HepG2 (cell line): ENCODE results near the gene LCP2. TPM values are rescaled to one million over a fixed set of nuclear protein-coding genes. Genes with fewer than 3 reads are reported as not detected.

ENCODE experiments used
- ATAC-seq: fragments of 200-7000 bp; cut with Tn5 transposase; 3 replicates; pipeline ENCODE4 v1.9.1; 2020; ENCODE audit warnings: mild to moderate bottlenecking, moderate library complexity
- BruUV-seq: library from RNA; stranded (reverse); fragments of 400-500 nt; replicated peaks from 2 replicates; lab custom pipeline; 2021; lab: Mats Ljungman, UMichigan
- CTCF ChIA-PET: fragments of 300-600 bp; formaldehyde crosslinking; extraction: SDS; loops from one replicate; lab custom pipeline; 2021; ENCODE audit warnings: low total read pairs, inconsistent platforms, low intra/inter-chr PET ratio; lab: Yijun Ruan, JAX
- POLR2A ChIA-PET: fragments of 350-600 bp; sonication (Branson Sonifier 250); formaldehyde crosslinking; loops from one replicate; lab custom pipeline; 2020; ENCODE audit warnings: antibody characterized with exemption, inconsistent platforms; lab: Yijun Ruan, JAX
- DNase-seq: peaks from one replicate; pipeline ENCODE4 v3.0.0-alpha.2; 2015; ENCODE audit warnings: low spot score
- FAIRE-seq: peaks from 3 replicates; lab custom pipeline; 2011; peaks lifted over from hg19 to GRCh38; lab: Jason Lieb, UNC
- H2AFZ ChIP-seq: one replicate; pipeline ENCODE4 v1.6.1; 2011; ENCODE audit warnings: low read length, inconsistent platforms
- H3K27ac ChIP-seq: fragments of 300-600 bp; 3 replicates; pipeline ENCODE4 v1.8.0; 2011; ENCODE audit warnings: mixed run types, mild to moderate bottlenecking, mixed read lengths, low read length, inconsistent platforms; ENCODE audit not compliant: insufficient read depth; ENCODE audit errors: extremely low read length
- H3K27me3 ChIP-seq, 2 experiments: fragments of 200-600 bp in 1 of 2; 2 replicates in 1 of 2; 3 replicates in 1 of 2; pipeline versions ENCODE4 v1.6.0 to v1.8.0; 2011; ENCODE audit warnings: low read length in 2 of 2, mild to moderate bottlenecking in 2 of 2, moderate library complexity in 2 of 2, inconsistent platforms in 1 of 2; ENCODE audit not compliant: insufficient read depth in 2 of 2, control insufficient read depth in 1 of 2
- H3K36me3 ChIP-seq, 2 experiments: fragments of 200-600 bp in 1 of 2; replicated peaks in 1 of 2; 2 replicates in 1 of 2; 3 replicates in 1 of 2; pipeline versions ENCODE4 v1.5.1 to v1.8.0; 2011; ENCODE audit warnings: low read length in 2 of 2, inconsistent platforms in 1 of 2; ENCODE audit not compliant: insufficient read depth in 2 of 2, control insufficient read depth in 1 of 2
- H3K4me1 ChIP-seq: 2 replicates; pipeline ENCODE4 v1.5.1; 2012; ENCODE audit warnings: low read length, inconsistent platforms; ENCODE audit not compliant: insufficient read depth
- H3K4me2 ChIP-seq: 2 replicates; pipeline ENCODE4 v1.6.0; 2011; ENCODE audit warnings: low read depth, low read length, inconsistent platforms
- H3K4me3 ChIP-seq, 3 experiments: fragments of 200-600 bp in 1 of 3; sonication (generic), shearing (Covaris generic) in 1 of 3; replicated peaks in 1 of 3; 2 replicates each; pipeline ENCODE4 v1.5.1; 2011 to 2016; ENCODE audit warnings: low read length in 3 of 3, inconsistent platforms in 2 of 3, low read depth in 2 of 3, mild to moderate bottlenecking in 2 of 3, control low read depth in 1 of 3, mixed read lengths in 1 of 3; ENCODE audit not compliant: insufficient read depth in 1 of 3
- H3K79me2 ChIP-seq: one replicate; pipeline ENCODE4 v1.6.1; 2011; ENCODE audit warnings: low read length, inconsistent platforms; ENCODE audit not compliant: insufficient read depth
- H3K9ac ChIP-seq: 2 replicates; pipeline ENCODE4 v1.6.0; 2011; ENCODE audit warnings: mild to moderate bottlenecking, low read depth, low read length, inconsistent platforms; ENCODE audit not compliant: insufficient read depth
- H3K9me3 ChIP-seq: 2 replicates; pipeline ENCODE4 v1.5.1; 2012; ENCODE audit warnings: mild to moderate bottlenecking, low read length
- H4K20me1 ChIP-seq: 2 replicates; pipeline ENCODE4 v1.6.0; 2011; ENCODE audit warnings: inconsistent platforms, mild to moderate bottlenecking, low read length, moderate library complexity; ENCODE audit not compliant: insufficient read depth
- HNF1A ChIP-seq, 2 experiments: sonication (generic) in 1 of 2; formaldehyde crosslinking in 1 of 2; IDR thresholded peaks; 2 replicates each; pipeline versions ENCODE4 v1.4.0 to v1.6.1; 2016 to 2020; ENCODE audit warnings: borderline replicate concordance in 1 of 2, low read depth in 1 of 2, mild to moderate bottlenecking in 1 of 2, missing genetic modification reagents in 1 of 2
- HNRNPH1 ChIP-seq: fragments of 200-400 bp; formaldehyde crosslinking; optimal IDR thresholded peaks from 2 replicates; pipeline ENCODE3; 2017; ENCODE audit warnings: mild to moderate bottlenecking, low read depth, low read length
- KAT2B ChIP-seq: fragments of 150-350 bp; IDR thresholded peaks from 2 replicates; pipeline ENCODE4 v1.6.1; 2014; ENCODE audit warnings: low read depth, low read length, borderline replicate concordance
- SMARCC2 ChIP-seq: fragments of 450-650 bp; IDR thresholded peaks from 2 replicates; pipeline ENCODE4 v1.6.1; 2017; ENCODE audit warnings: antibody characterized with exemption, mild to moderate bottlenecking
- ZC3H4 ChIP-seq: sonication (generic); formaldehyde crosslinking; IDR thresholded peaks from 2 replicates; pipeline ENCODE4 v1.4.0; 2020; ENCODE audit warnings: missing genetic modification reagents, borderline replicate concordance
- ZNF18 ChIP-seq: sonication (generic); formaldehyde crosslinking; IDR thresholded peaks from 2 replicates; pipeline ENCODE4 v1.8.0; 2022; ENCODE audit warnings: mild to moderate bottlenecking, missing genetic modification reagents; ENCODE audit not compliant: insufficient replicate concordance
- ZNF564 ChIP-seq: sonication (generic); formaldehyde crosslinking; IDR thresholded peaks from 2 replicates; pipeline ENCODE4 v1.8.1; 2023; ENCODE audit warnings: mild to moderate bottlenecking, missing genetic modification reagents
- WGBS: methylation state at CpG from one replicate; pipeline ENCODE4 v1.1.6; 2017; ENCODE audit warnings: low lambda C conversion rate; 5-methylcytosine and 5-hydroxymethylcytosine counted together
- in situ Hi-C: cut with HindIII; loops from 2 replicates; pipeline ENCODE4 v1.10.0; 2017; ENCODE audit warnings: low pct_unique_long_range_greater_than_20kb; ENCODE audit not compliant: extremely low pct_ligation_motif_present
- intact Hi-C: fragments of 100-400 bp; cut with micrococcal nuclease; formaldehyde crosslinking; loops from one replicate; pipeline ENCODE4 v1.10.0; 2022; ENCODE audit not compliant: unreplicated experiment
- polyA plus RNA-seq, 8 experiments: library from polyadenylated mRNA; depleted of rRNA in 3 of 8; stranded (reverse) in 7 of 8; unstranded in 1 of 8; fragments of >200 nt; fragmentation: Illumina TruSeq in 4 of 8; extraction: Trizol in 4 of 8; gene quantifications; 2 replicates each; pipeline versions ENCODE4 v1.2.1 to v1.2.3, GENCODE V29; 2011 to 2016; ENCODE audit warnings: low read depth in 4 of 8, missing spikeins in 1 of 8, mixed read lengths in 1 of 8; ENCODE audit not compliant: insufficient read depth in 1 of 8
- total RNA-seq, 5 experiments: library from RNA; depleted of rRNA; stranded (reverse); fragments of >200 nt; fragmentation: Illumina TruSeq; extraction: Trizol; gene quantifications; 2 replicates each; pipeline ENCODE4 v1.2.3, GENCODE V29; 2016; ENCODE audit warnings: low read depth in 1 of 5

The LCP2 gene
- total and polyA plus RNA-seq, 2 of the 13 experiments (the other 11 are each of a cell fraction or from before 2014, with no cell fraction given) = not detected

GRCh38 chr5:170228762-170229435 is 68.7 kb downstream of the LCP2 start:
- H4K20me1 ChIP-seq = no peaks in the 10 kb centered on the region
- in situ Hi-C loops = loop anchor here (5.0 kb wide), 1 partner anchor 193 kb away; no protein-coding TSS in a partner anchor
- no peak for FAIRE-seq
- H3K4me3 ChIP-seq = no peak overlapping the region
- TF ChIP-seq KAT2B = no peak
- TF ChIP-seq HNF1A (IDR thresholded peaks at IDR 0.05; ENCODE audit: low read depth) = no peak
- no peak for TF ChIP-seq HNF1A (CRISPR knock-in tag; IDR thresholded peaks at IDR 0.05; ENCODE audit: borderline replicate concordance)
- TF ChIP-seq SMARCC2 = no peak
- TF ChIP-seq HNRNPH1 = no peak
- TF ChIP-seq ZC3H4 (CRISPR knock-in tag) = no peak
- TF ChIP-seq ZNF564 (CRISPR knock-in tag) = no peak
- no peak for TF ChIP-seq ZNF18 (CRISPR knock-in tag)
- TF ChIP-seq, all 625 proteins: peak for 0
- no TSS peak for BruUV-seq
- DNase-seq = no peak
- H3K27ac ChIP-seq = no peak overlapping the region
- H3K79me2 ChIP-seq = no peaks in the 10 kb centered on the region
- intact Hi-C loops = no loop called here
- no peaks in the 10 kb centered on the region for H3K27me3 ChIP-seq
- H3K9ac ChIP-seq = no peak overlapping the region
- H3K9me3 ChIP-seq = no peaks in the 10 kb centered on the region
- no peaks in the 10 kb centered on the region for H3K4me1 ChIP-seq
- no peaks in the 10 kb centered on the region for H3K36me3 ChIP-seq
- ChIA-PET CTCF (no interaction called here), POLR2A (no interaction called here)
- H2AFZ ChIP-seq = no peak overlapping the region
- WGBS = 5% methylated on average over 6 of the region's 6 CpGs
- ATAC-seq = no peak
- H3K4me2 ChIP-seq = no peak overlapping the region
